Measurements from ENCODE around the gene FRRS1.
"Not testable (repeated sequence)": the region's sequence is repeated elsewhere in the genome, so short reads cannot be mapped to it uniquely, and the experiment has no call there.

The FRRS1 gene, protein sequence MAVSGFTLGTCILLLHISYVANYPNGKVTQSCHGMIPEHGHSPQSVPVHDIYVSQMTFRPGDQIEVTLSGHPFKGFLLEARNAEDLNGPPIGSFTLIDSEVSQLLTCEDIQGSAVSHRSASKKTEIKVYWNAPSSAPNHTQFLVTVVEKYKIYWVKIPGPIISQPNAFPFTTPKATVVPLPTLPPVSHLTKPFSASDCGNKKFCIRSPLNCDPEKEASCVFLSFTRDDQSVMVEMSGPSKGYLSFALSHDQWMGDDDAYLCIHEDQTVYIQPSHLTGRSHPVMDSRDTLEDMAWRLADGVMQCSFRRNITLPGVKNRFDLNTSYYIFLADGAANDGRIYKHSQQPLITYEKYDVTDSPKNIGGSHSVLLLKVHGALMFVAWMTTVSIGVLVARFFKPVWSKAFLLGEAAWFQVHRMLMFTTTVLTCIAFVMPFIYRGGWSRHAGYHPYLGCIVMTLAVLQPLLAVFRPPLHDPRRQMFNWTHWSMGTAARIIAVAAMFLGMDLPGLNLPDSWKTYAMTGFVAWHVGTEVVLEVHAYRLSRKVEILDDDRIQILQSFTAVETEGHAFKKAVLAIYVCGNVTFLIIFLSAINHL

GRCh38 chr1:99766378-99766800 lies at the start of gene FRRS1:
Gene FRRS1, minus strand, starts transcription at chr1:99766635. Its CDS starts 17,867 bp downstream, at chr1:99748768.
- ATAC-seq (replicated peaks) = peak; percentile 84 to 93
- no peaks in the 10 kb centered on the region for H3K36me3 Mint-ChIP-seq
- peaks cover 4 to 10% of the 10 kb centered on the region in 2 donors for H3K27me3 Mint-ChIP-seq
- DNase-seq = peak; percentile 38
- peak within 1 kb of the TSS; percentile 94 to 95 for H3K4me3 Mint-ChIP-seq
- H3K27ac Mint-ChIP-seq = peak within 1 kb of the TSS; percentile 91
- no peaks in the 10 kb centered on the region for H3K9me3 Mint-ChIP-seq
- H3K4me1 Mint-ChIP-seq = peaks cover 3 to 6% of the 10 kb centered on the region in 2 donors

DNA sequence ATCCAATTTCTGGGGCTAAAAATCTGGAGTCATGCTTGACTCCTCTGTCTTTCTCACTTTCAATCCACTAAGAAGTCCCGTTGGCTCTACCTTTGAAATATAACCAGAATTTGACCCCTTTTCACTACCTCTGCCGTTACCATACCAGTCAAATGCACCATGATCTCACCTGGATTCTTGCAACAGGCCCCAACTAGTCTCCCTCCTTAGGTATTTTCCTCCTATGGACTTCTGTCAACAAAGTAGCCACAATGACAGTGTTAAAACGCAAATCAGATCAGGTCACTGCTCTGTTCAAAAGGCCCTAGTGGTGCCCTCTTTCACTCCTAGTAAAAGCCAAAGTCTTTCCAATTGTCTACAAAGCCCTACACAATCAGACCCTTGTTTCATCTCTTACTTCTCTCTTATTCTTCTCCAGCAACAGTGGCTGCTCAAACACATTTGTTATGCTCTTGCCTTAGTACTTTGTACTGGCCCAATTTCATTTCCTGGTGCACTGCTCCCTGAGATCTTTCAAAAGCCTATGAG lies 48.0 kb upstream of the FRRS1 start:
- ATAC-seq (replicated peaks) (no peak), DNase-seq (no peak)
- Mint-ChIP-seq H3K9me3 (no peaks in the 10 kb centered on the region), H3K36me3 (no peaks in the 10 kb centered on the region), H3K27ac (no peak overlapping the region), H3K4me1 (no peaks in the 10 kb centered on the region), H3K27me3 (peaks cover 8 to 15% of the 10 kb centered on the region in 2 donors), H3K4me3 (no peak overlapping the region)

DNA sequence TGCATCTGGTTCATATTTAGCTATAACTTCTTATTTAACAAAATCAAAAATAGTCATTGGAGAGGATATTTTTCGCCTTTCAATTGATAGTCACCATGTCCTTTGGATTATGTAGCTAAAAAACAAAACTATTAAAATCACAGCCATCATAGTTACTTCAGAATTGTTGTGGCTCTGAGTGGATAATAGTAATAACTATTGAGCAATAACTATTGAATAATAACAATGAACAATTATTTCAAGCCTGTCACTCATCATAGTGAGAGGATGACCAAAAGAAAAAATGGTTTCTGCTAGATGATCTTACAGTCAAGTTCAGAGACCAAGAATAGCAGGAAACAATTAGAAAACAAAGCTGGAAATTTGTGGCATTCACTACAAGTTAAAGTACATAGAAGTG lies 45.3 kb upstream of the FRRS1 start:
- Mint-ChIP-seq H3K27me3 (peaks cover 14 to 21% of the 10 kb centered on the region in 2 donors), H3K9me3 (no peaks in the 10 kb centered on the region), H3K36me3 (no peaks in the 10 kb centered on the region), H3K4me1 (peaks cover 0 to 5% of the 10 kb centered on the region in 2 donors), H3K4me3 (no peak overlapping the region), H3K27ac (no peak overlapping the region)
- DNase-seq = no peak
- no peak for ATAC-seq (replicated peaks)

DNA sequence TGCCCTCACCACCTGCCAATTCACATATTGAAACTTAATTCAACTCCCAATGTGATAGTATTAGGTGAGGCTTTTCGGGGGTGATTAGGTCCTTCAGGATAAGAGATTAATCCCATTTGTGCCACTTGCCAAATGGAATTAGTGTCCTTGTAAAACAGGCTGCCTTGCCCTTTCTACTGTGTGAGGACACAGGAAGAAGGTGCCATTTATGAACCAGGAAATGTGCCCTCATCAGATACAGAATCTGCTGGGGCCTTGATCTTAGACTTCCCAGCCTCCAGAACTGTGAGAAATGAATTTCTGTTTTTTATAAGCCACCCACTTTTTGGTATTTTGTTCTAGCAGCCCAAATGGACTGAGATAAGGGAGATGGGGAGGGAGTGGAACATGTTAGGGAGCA lies 44.6 kb upstream of the FRRS1 start:
- Mint-ChIP-seq H3K9me3 (no peaks in the 10 kb centered on the region), H3K27ac (no peak overlapping the region), H3K4me3 (no peak overlapping the region), H3K4me1 (peaks cover 0 to 5% of the 10 kb centered on the region in 2 donors), H3K36me3 (no peaks in the 10 kb centered on the region), H3K27me3 (peaks cover 14 to 21% of the 10 kb centered on the region in 2 donors)
- ATAC-seq (replicated peaks) (no peak), DNase-seq (no peak)

GRCh38 chr1:99808391-99809115 lies 42.1 kb upstream of the FRRS1 start:
- Mint-ChIP-seq H3K4me3 (no peak overlapping the region), H3K36me3 (no peaks in the 10 kb centered on the region), H3K27me3 (peaks cover 12 to 14% of the 10 kb centered on the region in 2 donors), H3K27ac (no peak overlapping the region), H3K4me1 (peaks cover 0 to 5% of the 10 kb centered on the region in 2 donors), H3K9me3 (no peaks in the 10 kb centered on the region)
- peak; percentile 20 for DNase-seq
- ATAC-seq (replicated peaks) = peak; percentile 83 to 89

GRCh38 chr1:99806882-99807281 lies 40.4 kb upstream of the FRRS1 start:
- H3K9me3 Mint-ChIP-seq = no peaks in the 10 kb centered on the region
- no peak overlapping the region for H3K27ac Mint-ChIP-seq
- DNase-seq (no peak), ATAC-seq (replicated peaks) (no peak)
- no peak overlapping the region for H3K4me3 Mint-ChIP-seq
- H3K36me3 Mint-ChIP-seq = no peaks in the 10 kb centered on the region
- H3K4me1 Mint-ChIP-seq = peaks cover 0 to 5% of the 10 kb centered on the region in 2 donors
- peaks cover 6% of the 10 kb centered on the region in 2 donors for H3K27me3 Mint-ChIP-seq

DNA sequence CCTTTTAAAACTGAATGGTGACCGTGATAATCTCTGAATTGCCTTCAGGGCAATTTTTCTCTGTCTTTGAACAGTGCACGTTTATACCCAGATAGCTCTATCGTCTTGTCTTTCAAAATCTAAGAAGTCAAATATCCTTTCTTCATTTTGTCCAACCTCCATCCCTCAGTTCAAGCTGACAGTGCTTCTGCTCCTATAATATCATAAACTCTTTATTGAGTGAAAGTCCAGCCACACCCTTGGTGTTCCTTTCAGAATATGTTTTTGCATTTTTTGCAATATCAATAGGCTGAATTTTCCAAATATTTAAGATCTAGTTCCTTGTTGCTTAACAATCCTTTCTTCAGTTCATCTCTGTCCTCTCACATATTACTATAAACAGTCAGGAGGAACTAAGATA lies 35.1 kb upstream of the FRRS1 start:
- H3K36me3 Mint-ChIP-seq = no peaks in the 10 kb centered on the region
- H3K27me3 Mint-ChIP-seq = peaks cover 5 to 6% of the 10 kb centered on the region in 2 donors
- no peak overlapping the region for H3K4me3 Mint-ChIP-seq
- no peaks in the 10 kb centered on the region for H3K9me3 Mint-ChIP-seq
- no peaks in the 10 kb centered on the region for H3K4me1 Mint-ChIP-seq
- H3K27ac Mint-ChIP-seq = no peak overlapping the region
- no peak for DNase-seq
- no peak for ATAC-seq (replicated peaks)

- peaks cover 12% of the 10 kb centered on the region in 2 donors for H3K4me1 Mint-ChIP-seq
- DNase-seq = peak; percentile 26
- H3K9me3 Mint-ChIP-seq, H3K4me3 Mint-ChIP-seq, H3K27ac Mint-ChIP-seq, H3K36me3 Mint-ChIP-seq, H3K27me3 Mint-ChIP-seq: not testable (repeated sequence)
- ATAC-seq (replicated peaks) = peak in 1 of 2 donors; percentile 46
Observed at GRCh38 chr1:99793861-99794260, 27.4 kb upstream of the FRRS1 start.

GRCh38 chr1:99789715-99790114 lies 23.3 kb upstream of the FRRS1 start:
- H3K36me3 Mint-ChIP-seq = peaks cover 0 to 2% of the 10 kb centered on the region in 2 donors
- peaks cover 14 to 26% of the 10 kb centered on the region in 2 donors for H3K27me3 Mint-ChIP-seq
- no peak overlapping the region for H3K27ac Mint-ChIP-seq
- H3K4me1 Mint-ChIP-seq = peaks cover 15 to 29% of the 10 kb centered on the region in 2 donors
- DNase-seq (no peak), ATAC-seq (replicated peaks) (no peak)
- H3K4me3 Mint-ChIP-seq = no peak overlapping the region
- H3K9me3 Mint-ChIP-seq = peaks cover 0 to 1% of the 10 kb centered on the region in 2 donors

DNA sequence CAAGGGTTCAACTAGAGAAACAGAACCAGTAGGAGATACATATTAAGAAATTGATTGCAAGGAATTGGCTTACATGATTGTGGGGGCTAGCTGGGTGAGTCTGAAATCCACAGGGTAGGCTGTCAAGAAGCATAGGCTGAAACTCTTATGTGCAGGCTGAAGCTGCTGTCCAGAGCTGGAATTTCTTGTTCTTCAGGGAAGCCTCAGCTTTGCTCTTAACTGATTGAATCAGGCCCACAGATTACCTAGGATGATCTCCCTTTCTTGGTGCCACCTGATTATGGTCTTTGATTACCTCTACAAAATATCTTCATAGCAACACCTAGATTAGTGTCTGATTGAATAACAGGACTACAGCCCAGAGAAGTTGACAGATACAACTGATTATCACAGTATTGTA lies 22.5 kb upstream of the FRRS1 start:
- H3K27me3 Mint-ChIP-seq = peaks cover 16 to 26% of the 10 kb centered on the region in 2 donors

DNA sequence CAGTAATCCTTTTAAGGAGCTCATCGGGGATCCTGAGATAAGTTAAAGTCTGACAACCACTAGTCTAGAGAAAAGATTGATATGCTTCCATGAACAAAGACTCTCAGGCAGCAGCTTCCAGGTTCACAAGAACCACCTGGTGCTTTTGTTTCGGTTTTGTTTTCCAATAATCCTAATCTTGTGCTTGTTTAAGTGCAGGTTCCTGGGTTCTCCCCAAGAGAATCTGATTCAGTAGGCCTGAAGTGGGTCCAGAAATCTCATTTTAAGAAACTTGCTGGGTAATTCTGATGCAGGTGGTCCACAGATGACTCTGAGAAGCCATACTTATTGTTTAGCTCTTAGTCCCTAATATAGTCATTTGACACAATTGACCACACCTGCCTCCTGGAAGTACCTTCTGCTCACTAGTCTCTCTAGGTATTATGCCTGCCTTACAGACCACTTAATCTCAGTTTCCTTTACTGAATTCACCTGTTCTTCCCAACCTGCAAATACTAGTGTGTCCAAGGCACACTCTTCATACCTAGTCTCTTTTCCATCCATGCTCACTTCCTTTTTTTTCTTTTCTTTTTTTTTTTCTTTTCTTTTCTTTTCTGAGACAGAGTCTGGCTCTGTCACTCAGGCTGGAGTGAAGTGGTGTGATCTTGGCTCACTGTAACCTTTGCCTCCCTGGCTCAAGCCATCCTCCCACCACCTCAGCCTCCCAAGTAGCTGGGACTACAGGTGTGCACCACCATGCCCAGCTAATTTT lies 20.5 kb upstream of the FRRS1 start:
- ATAC-seq (replicated peaks) = peak; percentile 79 to 91
- Mint-ChIP-seq H3K4me1 (peaks cover 12 to 31% of the 10 kb centered on the region in 2 donors), H3K27me3 (peaks cover 24 to 33% of the 10 kb centered on the region in 2 donors), H3K9me3 (no peaks in the 10 kb centered on the region), H3K4me3 (no peak overlapping the region), H3K27ac (no peak overlapping the region), H3K36me3 (peaks cover 0 to 2% of the 10 kb centered on the region in 2 donors)
- no peak for DNase-seq

More for the DNA sequence above, 22.5 kb upstream of the FRRS1 start:
- no peak overlapping the region for H3K4me3 Mint-ChIP-seq
- peaks cover 0 to 2% of the 10 kb centered on the region in 2 donors for H3K36me3 Mint-ChIP-seq
- no peak overlapping the region for H3K27ac Mint-ChIP-seq
- peaks cover 0 to 1% of the 10 kb centered on the region in 2 donors for H3K9me3 Mint-ChIP-seq
- ATAC-seq (replicated peaks) = no peak
- H3K4me1 Mint-ChIP-seq = peaks cover 15 to 31% of the 10 kb centered on the region in 2 donors
- DNase-seq = no peak

DNA sequence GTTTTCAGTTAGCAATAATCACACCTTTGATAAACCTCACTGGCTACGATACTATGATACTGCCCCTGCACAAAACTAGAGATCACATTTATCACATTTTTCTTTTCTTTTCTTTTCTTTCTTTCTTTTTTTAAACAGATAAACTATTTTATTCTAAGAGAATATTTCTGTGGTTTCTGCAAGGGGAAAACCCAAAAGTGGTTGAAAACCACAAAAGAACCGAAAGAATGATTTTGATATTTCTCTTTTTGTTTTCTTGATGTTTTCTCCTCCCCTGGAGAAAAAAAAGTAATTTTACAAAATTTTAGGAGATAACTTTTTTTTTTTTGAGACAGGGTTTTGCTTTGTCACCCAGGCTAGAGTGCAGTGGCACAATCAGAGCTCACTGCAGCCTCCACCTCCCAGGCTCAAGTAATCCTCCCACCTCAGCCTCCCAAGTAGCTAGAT lies 18.4 kb upstream of the FRRS1 start:
- Mint-ChIP-seq H3K27me3 (peaks cover 36 to 42% of the 10 kb centered on the region in 2 donors), H3K4me1 (peaks cover 12 to 31% of the 10 kb centered on the region in 2 donors)
- no peak for ATAC-seq (replicated peaks)

GRCh38 chr1:99784143-99784542 lies 17.7 kb upstream of the FRRS1 start:
- DNase-seq (no peak), ATAC-seq (replicated peaks) (no peak)
- Mint-ChIP-seq H3K4me3 (no peak overlapping the region), H3K27ac (no peak overlapping the region), H3K9me3 (no peaks in the 10 kb centered on the region), H3K36me3 (peaks cover 0 to 2% of the 10 kb centered on the region in 2 donors), H3K4me1 (peaks cover 12 to 31% of the 10 kb centered on the region in 2 donors), H3K27me3 (peaks cover 37 to 46% of the 10 kb centered on the region in 2 donors)

More for the DNA sequence above, 18.4 kb upstream of the FRRS1 start:
- H3K9me3 Mint-ChIP-seq = no peaks in the 10 kb centered on the region
- DNase-seq = no peak
- H3K27ac Mint-ChIP-seq = no peak overlapping the region
- peaks cover 0 to 2% of the 10 kb centered on the region in 2 donors for H3K36me3 Mint-ChIP-seq
- H3K4me3 Mint-ChIP-seq = no peak overlapping the region
